ENCODE results near the gene CASP12.

Gene CASP12

DNA sequence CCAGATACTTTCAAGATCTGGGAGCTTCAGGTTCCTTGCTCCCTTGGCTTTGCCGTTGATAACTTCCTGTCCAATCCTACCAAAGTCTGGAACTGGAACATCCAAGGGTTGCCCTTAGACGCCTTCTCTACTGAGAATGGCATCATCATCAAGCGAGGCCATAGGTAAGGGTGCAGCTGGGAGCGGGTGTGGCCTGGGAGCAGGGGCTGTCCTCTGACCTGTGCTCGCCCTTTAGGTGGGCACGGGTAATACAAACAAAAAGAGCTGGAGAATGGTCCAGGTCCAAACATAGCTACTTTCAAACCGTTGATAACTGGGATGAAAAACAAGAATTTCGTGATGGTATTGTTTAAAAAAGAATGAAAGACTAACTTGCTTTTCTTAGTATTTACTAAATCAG, 25.0 kb downstream of the CASP12 start:
- Mint-ChIP-seq H3K27me3 (no peaks in the 10 kb centered on the region), H3K4me1 (ENCODE audit: low read depth) (peaks cover 18% of the 10 kb centered on the region), H3K4me3 (no peak overlapping the region), H3K36me3 (ENCODE audit: low read depth) (no peaks in the 10 kb centered on the region), H3K9me3 (peaks cover 8% of the 10 kb centered on the region), H3K27ac (no peak overlapping the region)
- intact Hi-C loops (cut with micrococcal nuclease): no loop called here

DNA sequence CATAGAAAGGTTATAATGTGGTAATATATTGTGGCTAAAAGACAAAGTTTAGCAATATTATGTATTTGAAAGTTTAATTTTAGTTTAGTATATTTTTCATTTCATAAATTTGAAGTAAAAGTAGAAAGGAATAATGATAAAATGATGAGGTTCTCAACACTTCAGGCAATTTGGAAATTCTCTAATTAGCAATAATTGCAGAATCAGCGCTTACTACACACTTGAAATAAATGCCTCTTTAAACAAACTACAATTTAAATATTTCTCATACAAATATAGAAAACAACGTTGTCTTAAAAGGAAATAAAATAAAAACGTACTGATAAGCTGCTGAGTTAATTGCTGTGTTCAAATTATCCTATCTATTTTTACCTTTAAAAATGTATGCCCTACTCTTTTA, 25.9 kb downstream of the CASP12 start:
- no peaks in the 10 kb centered on the region for H3K27me3 Mint-ChIP-seq

DNA sequence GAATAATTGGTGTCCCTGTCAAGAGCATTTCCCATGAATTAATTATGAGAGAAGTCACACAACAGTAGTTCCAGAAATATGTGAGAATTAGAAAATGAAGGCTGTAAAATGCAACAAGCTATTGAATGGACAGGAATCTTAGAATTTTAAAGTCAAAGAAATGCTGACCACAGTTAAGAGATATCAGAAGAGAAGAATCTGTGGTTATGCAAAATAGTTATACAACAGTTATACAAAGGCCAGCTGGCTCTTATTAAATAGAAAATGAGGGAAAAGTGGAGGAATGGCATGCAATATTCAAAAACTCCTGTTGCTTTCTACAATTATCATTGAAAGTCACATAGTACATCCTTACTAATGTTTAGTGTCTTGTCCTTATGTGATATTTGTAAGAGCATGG, 27.4 kb downstream of the CASP12 start:
- Mint-ChIP-seq H3K27ac (no peak overlapping the region), H3K9me3 (peaks cover 8% of the 10 kb centered on the region), H3K4me3 (no peak overlapping the region), H3K36me3 (ENCODE audit: low read depth) (no peaks in the 10 kb centered on the region), H3K27me3 (no peaks in the 10 kb centered on the region), H3K4me1 (ENCODE audit: low read depth) (peaks cover 1% of the 10 kb centered on the region)
- intact Hi-C loops (cut with micrococcal nuclease): no loop called here

More for the DNA sequence above, 25.9 kb downstream of the CASP12 start:
- intact Hi-C loops (cut with micrococcal nuclease): no loop called here
- no peaks in the 10 kb centered on the region for H3K36me3 Mint-ChIP-seq (ENCODE audit: low read depth)
- no peak overlapping the region for H3K4me3 Mint-ChIP-seq
- peaks cover 16% of the 10 kb centered on the region for H3K4me1 Mint-ChIP-seq (ENCODE audit: low read depth)
- H3K27ac Mint-ChIP-seq: no peak overlapping the region
- H3K9me3 Mint-ChIP-seq: peaks cover 8% of the 10 kb centered on the region

DNA sequence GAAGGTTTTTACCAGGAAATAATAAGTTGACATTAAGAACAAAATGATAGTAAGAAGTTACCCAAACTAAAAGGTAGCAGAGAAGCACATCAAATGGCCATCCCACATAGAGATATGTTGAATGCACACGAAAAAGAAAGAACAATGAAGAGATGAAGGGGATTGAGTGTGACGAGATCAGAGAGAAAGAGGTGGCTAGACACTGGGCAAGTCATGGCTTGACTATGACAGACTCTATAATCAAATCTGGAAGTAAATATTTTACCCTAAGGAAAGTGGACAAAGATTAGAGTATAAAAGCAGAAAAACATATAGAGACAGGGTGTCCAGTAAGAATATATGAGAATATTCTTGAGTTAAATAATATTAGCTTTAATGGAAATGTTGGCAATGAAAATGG, 31.4 kb downstream of the CASP12 start:
- Mint-ChIP-seq H3K9me3 (peaks cover 14% of the 10 kb centered on the region), H3K4me3 (no peak overlapping the region), H3K27me3 (no peaks in the 10 kb centered on the region), H3K36me3 (ENCODE audit: low read depth) (no peaks in the 10 kb centered on the region), H3K4me1 (ENCODE audit: low read depth) (no peaks in the 10 kb centered on the region), H3K27ac (no peak overlapping the region)
- intact Hi-C loops (cut with micrococcal nuclease): no loop called here

DNA sequence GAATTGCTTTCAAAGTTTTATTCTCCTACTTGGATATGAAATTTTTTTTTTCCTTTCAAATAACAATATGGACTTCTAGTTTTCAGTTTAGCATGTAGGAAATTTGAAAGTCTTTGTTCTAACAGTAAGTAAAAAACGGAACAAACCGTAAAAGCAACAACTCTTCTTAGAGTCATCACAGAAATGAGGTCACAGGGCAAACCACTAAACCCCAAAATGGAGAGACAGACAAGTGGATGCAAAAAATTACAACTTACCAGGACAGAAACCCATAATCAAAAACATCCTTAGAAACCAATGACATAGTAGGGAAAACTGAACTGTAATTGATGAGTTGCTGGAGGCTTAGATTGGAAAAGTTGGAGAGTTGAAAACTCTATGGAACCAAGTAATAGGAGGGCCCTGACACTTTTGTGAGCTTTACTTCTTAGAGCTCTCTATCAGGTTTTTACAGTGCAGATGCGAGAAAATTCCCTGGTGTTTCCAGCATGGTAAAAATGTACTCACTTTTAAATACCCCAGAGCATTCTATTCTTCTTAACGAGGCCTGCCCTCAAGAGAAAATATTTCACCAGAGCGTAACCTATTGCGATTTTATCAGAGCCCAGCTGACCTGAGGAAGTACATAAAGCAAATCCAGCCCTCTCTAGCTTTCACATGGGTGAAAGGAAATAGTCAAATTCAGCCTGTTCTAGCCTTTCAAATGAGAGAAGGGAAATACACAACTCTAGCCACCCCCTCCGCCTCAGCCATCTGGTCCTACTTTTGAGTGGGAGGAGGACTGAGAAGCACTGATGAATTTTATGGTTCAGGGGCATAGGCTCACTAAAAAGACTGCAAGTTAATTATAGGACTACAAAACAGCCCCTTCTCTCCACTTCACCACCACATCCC, 39.1 kb downstream of the CASP12 start:
- H3K36me3 Mint-ChIP-seq (ENCODE audit: low read depth): no peaks in the 10 kb centered on the region
- H3K4me1 Mint-ChIP-seq (ENCODE audit: low read depth): peaks cover 5% of the 10 kb centered on the region
- no peak overlapping the region for H3K4me3 Mint-ChIP-seq
- no peaks in the 10 kb centered on the region for H3K9me3 Mint-ChIP-seq
- H3K27ac Mint-ChIP-seq: no peak overlapping the region
- intact Hi-C loops (cut with micrococcal nuclease): no loop called here
- H3K27me3 Mint-ChIP-seq: no peaks in the 10 kb centered on the region

DNA sequence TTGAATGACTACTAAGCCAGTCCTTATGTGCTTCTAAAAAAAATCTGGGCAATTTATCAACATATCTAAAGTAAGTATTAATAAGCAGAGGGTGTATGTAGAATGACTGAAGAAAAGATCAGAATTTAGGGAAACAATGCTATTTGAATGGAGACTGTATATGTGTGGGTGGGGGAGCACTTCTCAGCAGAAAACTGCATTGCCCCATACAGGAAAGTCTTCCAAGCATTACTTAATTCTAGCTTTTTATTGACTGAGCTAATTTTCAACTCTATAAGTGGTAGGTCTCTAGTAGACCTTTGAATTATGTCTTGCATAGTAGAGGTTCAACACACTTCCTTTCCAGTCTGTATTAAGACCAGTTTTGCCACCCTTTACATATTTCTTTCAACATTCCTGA, 41.7 kb downstream of the CASP12 start:
- no peaks in the 10 kb centered on the region for H3K36me3 Mint-ChIP-seq (ENCODE audit: low read depth)
- H3K4me1 Mint-ChIP-seq (ENCODE audit: low read depth): peaks cover 5% of the 10 kb centered on the region
- no peak overlapping the region for H3K4me3 Mint-ChIP-seq
- no peak overlapping the region for H3K27ac Mint-ChIP-seq
- H3K9me3 Mint-ChIP-seq: no peaks in the 10 kb centered on the region
- intact Hi-C loops (cut with micrococcal nuclease): no loop called here
- no peaks in the 10 kb centered on the region for H3K27me3 Mint-ChIP-seq

DNA sequence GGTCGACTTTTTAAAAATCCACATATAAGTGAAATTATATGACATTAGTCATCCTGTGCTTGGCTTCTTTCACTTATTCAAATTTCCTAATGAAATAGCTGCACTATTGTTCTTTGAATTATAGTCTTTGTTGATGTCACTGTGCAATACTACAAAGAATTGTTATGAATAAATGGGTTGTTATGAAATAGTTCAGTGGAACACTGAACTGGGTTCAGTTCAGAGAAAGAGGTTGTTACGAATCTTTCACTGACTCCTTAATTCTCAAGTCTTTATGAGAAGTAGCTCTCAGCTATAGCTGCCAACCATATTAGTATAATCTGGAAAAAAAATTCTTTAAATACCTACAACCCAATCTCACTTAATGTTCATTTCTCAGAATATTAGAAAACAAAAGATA, 42.3 kb downstream of the CASP12 start:
- Mint-ChIP-seq H3K36me3 (ENCODE audit: low read depth) (no peaks in the 10 kb centered on the region), H3K4me1 (ENCODE audit: low read depth) (peaks cover 5% of the 10 kb centered on the region), H3K9me3 (no peaks in the 10 kb centered on the region), H3K4me3 (no peak overlapping the region), H3K27ac (no peak overlapping the region), H3K27me3 (no peaks in the 10 kb centered on the region)
- intact Hi-C loops (cut with micrococcal nuclease): no loop called here

DNA sequence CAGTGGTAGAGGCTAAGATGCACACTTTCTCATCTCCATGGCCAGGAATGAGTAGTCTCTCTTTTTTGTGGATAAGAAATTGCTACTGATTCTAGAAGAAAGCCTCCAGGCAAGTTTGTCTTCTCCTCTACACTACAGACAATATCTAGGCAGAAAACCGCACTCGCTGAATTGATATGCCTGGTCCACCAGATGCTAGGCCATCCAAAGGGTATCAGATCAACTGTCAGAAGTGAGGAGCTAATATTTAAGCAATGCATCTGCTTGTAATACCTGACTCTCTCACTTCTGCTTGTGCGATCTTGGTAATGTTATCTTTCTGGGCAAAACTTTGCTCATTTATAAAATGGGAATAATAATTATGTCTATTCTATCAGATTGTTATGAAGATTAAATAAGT, 45.0 kb downstream of the CASP12 start:
- no peaks in the 10 kb centered on the region for H3K36me3 Mint-ChIP-seq (ENCODE audit: low read depth)
- peaks cover 5% of the 10 kb centered on the region for H3K4me1 Mint-ChIP-seq (ENCODE audit: low read depth)
- intact Hi-C loops (cut with micrococcal nuclease): no loop called here
- no peaks in the 10 kb centered on the region for H3K9me3 Mint-ChIP-seq
- H3K4me3 Mint-ChIP-seq: no peak overlapping the region
- no peaks in the 10 kb centered on the region for H3K27me3 Mint-ChIP-seq
- H3K27ac Mint-ChIP-seq: no peak overlapping the region

DNA sequence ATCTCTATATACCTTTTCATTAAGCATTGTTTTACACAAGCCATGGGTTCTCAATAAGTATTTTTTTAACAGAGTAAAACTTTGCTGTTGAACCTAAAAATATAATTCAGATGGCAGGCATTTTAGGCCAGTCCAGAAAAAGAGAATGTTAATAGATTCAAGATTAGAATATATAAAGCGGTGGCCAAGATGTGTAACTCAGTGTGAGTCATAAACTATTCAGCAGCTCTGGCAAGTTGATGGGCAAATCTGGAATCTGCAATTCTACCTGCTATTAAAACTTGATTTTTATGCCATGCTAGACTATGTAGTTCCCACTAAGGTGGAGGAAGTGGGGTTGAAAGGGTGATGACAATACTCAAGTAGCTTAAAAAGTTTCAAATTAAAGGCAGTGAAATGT, 45.4 kb downstream of the CASP12 start:
- H3K27ac Mint-ChIP-seq: no peak overlapping the region
- no peaks in the 10 kb centered on the region for H3K36me3 Mint-ChIP-seq (ENCODE audit: low read depth)
- no peaks in the 10 kb centered on the region for H3K27me3 Mint-ChIP-seq
- intact Hi-C loops (cut with micrococcal nuclease): no loop called here
- H3K9me3 Mint-ChIP-seq: no peaks in the 10 kb centered on the region
- peaks cover 5% of the 10 kb centered on the region for H3K4me1 Mint-ChIP-seq (ENCODE audit: low read depth)
- no peak overlapping the region for H3K4me3 Mint-ChIP-seq

DNA sequence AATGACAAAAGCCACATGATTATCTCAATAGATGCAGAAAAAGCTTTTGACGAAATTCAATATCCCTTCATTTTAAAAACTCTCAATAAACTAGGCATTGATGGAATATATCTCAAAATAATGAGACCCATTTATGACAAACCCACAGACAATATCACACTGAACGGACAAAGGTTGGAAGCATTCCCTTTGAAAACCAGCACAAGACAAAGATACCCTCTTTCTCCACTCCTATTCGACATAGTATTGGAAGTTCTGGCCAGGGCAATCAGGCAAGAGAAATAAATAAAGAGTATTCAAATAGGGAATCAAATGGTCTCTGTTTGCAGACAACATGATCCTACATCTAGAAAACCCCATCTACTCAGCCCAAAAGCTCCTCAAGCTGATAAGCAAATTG, 52.0 kb downstream of the CASP12 start:
- intact Hi-C loops (cut with micrococcal nuclease): loop anchor here (10.0 kb wide), 1 partner anchor 241 kb away; no protein-coding TSS in a partner anchor
- Mint-ChIP-seq H3K27ac (no peak overlapping the region), H3K9me3 (no peaks in the 10 kb centered on the region), H3K4me3 (no peak overlapping the region), H3K27me3 (no peaks in the 10 kb centered on the region), H3K4me1 (ENCODE audit: low read depth) (peaks cover 5% of the 10 kb centered on the region), H3K36me3 (ENCODE audit: low read depth) (no peaks in the 10 kb centered on the region)

DNA sequence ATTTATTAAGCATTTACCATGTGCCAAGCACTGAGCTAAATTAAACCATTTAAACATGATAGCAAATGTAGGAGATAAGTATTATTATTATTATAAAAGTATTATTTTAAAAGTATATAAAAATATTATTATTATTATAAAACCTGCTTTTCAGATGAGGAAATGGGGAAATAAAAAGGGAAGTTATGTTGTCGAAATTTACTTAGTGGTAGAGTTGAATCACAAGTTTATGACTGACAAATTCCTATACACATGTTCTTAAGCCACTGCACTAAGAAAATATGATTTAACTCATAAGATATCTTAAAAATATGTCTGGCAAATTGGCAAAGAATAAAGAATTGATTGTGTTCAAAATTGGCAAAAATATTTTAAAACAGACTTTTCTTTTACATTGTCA, 53.8 kb downstream of the CASP12 start:
- intact Hi-C loops (cut with micrococcal nuclease): loop anchor here (5.0 to 10.0 kb wide), 3 partner anchors 137 to 240 kb away; partner anchors contain the start of gene CASP1
- Mint-ChIP-seq H3K4me1 (ENCODE audit: low read depth) (peaks cover 8% of the 10 kb centered on the region), H3K27ac (no peak overlapping the region)

DNA sequence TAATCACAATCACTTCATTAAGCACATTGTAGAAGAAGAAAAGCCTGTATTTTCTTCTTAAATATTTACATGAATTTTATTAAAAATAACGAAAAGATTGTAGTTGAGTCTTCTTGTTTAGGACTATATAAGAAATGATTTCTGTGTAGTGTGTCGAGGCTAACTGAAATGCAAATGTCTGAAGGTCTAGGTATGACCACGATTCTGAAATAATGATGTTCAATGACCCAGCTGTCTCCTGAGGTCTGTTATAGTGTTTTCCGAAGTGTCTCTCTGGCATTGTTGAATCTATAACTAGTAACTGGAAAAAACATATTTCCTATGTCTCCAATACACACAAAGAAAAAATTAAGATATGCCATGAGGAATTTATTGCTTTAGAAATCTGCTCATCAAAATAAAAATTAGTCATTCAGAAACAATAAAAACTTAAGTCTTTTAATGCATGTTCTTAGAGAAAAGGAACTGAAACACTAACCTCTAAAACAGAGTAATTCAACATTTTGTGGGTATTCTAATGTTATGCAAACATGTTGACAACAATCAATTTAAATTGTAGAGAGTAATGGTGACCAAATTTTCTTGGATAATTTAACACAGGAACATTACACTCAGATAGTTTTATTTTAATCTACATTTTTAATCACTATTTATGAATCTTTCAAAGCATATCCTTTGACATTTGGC, 55.0 kb downstream of the CASP12 start:
- Mint-ChIP-seq H3K27ac (no peak overlapping the region), H3K4me1 (ENCODE audit: low read depth) (peaks cover 9% of the 10 kb centered on the region), H3K36me3 (ENCODE audit: low read depth) (peaks cover 11% of the 10 kb centered on the region), H3K27me3 (no peaks in the 10 kb centered on the region), H3K9me3 (peaks cover 15% of the 10 kb centered on the region), H3K4me3 (no peak overlapping the region)
- intact Hi-C loops (cut with micrococcal nuclease): loop anchor here (5.0 to 10.0 kb wide), 3 partner anchors 136 to 238 kb away; partner anchors contain the start of gene CASP1

More for the DNA sequence above, 53.8 kb downstream of the CASP12 start:
- Mint-ChIP-seq H3K36me3 (ENCODE audit: low read depth) (peaks cover 2% of the 10 kb centered on the region), H3K4me3 (no peak overlapping the region), H3K27me3 (no peaks in the 10 kb centered on the region), H3K9me3 (peaks cover 3% of the 10 kb centered on the region)

DNA sequence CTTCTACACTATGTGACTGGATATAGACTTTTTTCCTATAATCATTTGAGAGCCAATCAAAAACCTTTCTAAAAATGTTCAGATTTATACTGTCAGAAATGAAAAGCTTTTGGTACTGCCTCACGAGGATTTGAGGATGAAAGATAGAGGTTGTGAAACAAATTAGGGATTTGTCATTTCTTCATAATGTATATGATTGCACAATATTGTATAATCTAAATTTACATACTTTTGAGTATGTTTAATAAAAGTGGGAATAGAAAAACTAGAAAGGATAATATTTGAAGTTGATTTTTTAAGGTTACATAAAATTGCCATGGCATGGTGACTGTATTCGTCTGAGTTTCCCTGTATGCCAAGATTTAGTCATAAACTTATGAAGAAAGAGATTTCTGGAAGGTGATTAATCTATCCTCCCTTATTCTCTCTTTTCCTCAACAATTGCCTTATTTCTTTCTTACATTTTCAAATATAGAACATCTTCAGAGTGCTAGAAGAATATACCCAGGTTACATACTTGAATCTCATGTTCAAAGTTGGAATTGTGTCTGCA, 56.2 kb downstream of the CASP12 start:
- Mint-ChIP-seq H3K27ac (peak overlapping the region; percentile 75), H3K36me3 (ENCODE audit: low read depth) (peaks cover 16% of the 10 kb centered on the region), H3K4me3 (no peak overlapping the region), H3K4me1 (ENCODE audit: low read depth) (peaks cover 13% of the 10 kb centered on the region), H3K9me3 (peaks cover 18% of the 10 kb centered on the region), H3K27me3 (no peaks in the 10 kb centered on the region)
- intact Hi-C loops (cut with micrococcal nuclease): loop anchor here (5.0 to 10.0 kb wide), 3 partner anchors 135 to 237 kb away; partner anchors contain the start of gene CASP1

DNA sequence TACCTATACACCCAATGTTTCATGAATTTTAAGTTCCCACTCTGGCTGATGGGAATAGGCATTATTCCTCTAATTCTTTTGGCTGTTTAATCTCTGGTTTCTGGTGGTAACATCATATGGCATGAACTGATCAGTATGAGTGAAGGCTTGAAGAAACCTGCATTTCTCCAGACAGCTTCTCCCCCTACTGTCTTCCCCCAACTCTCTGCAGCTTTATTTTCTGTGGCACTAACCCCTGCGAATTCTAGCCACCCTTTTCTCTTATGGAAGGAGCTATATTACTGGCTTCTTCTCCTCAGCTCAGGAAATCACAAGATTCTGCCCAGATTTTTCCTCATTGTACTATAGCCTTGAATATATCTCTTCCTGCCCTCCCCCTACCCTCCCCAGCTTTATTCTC, 57.1 kb downstream of the CASP12 start:
- no peak overlapping the region for H3K4me3 Mint-ChIP-seq
- peaks cover 18% of the 10 kb centered on the region for H3K9me3 Mint-ChIP-seq
- H3K27ac Mint-ChIP-seq: peak overlapping the region; percentile 75
- H3K36me3 Mint-ChIP-seq (ENCODE audit: low read depth): peaks cover 16% of the 10 kb centered on the region
- peaks cover 13% of the 10 kb centered on the region for H3K4me1 Mint-ChIP-seq (ENCODE audit: low read depth)
- no peaks in the 10 kb centered on the region for H3K27me3 Mint-ChIP-seq
- intact Hi-C loops (cut with micrococcal nuclease): loop anchor here (5.0 to 10.0 kb wide), 3 partner anchors 134 to 236 kb away; partner anchors contain the start of gene CASP1
